Transverse colon (tissue), 4 donors: ENCODE results near the gene DTYMK. TPM values are rescaled to one million over a fixed set of nuclear protein-coding genes. Genes with fewer than 3 reads are reported as not detected.

ENCODE experiments used
- DNase-seq: peaks from one replicate; pipeline ENCODE4 v3.0.0-alpha.2; 2019
- H3K27ac ChIP-seq, 4 donors: fragments of 200-600 bp; sonication (generic); 2 replicates each; pipeline ENCODE4 v1.5.1; 2016 to 2018; ENCODE audit warnings: inconsistent platforms in 4 of 4
- H3K27me3 ChIP-seq: fragments of 200-600 bp; sonication (generic); 2 replicates; pipeline ENCODE4 v1.5.1; 2017; ENCODE audit warnings: inconsistent platforms
- H3K36me3 ChIP-seq, 4 donors: fragments of 200-600 bp; sonication (generic); 2 replicates each; pipeline ENCODE4 v1.5.1; 2017 to 2019; ENCODE audit warnings: inconsistent platforms in 4 of 4
- H3K4me1 ChIP-seq, 4 donors: fragments of 200-600 bp; sonication (generic); 2 replicates each; pipeline ENCODE4 v1.5.1; 2017 to 2020; ENCODE audit warnings: inconsistent platforms in 4 of 4
- H3K4me3 ChIP-seq, 4 donors: fragments of 200-600 bp; sonication (generic); 1 replicate in 1 of 4; 2 replicates in 3 of 4; pipeline versions ENCODE4 v1.5.1 to v1.6.1; 2017 to 2019; ENCODE audit warnings: inconsistent platforms in 4 of 4
- H3K9me3 ChIP-seq, 2 donors: fragments of 200-600 bp; sonication (generic); 2 replicates each; pipeline ENCODE4 v1.5.1; 2017 to 2019; ENCODE audit warnings: inconsistent platforms in 2 of 2
- EP300 ChIP-seq: sonication (generic); formaldehyde crosslinking; IDR thresholded peaks from one replicate; pipeline ENCODE4 v1.6.1; 2017; ENCODE audit warnings: antibody characterized with exemption, low read depth
- POLR2A ChIP-seq: fragments of 450-650 bp; IDR thresholded peaks from one replicate; pipeline ENCODE4 v1.6.1; 2016; ENCODE audit warnings: antibody characterized with exemption, mild to moderate bottlenecking, moderate library complexity
- POLR2AphosphoS5 ChIP-seq, 3 donors: sonication (generic); formaldehyde crosslinking; IDR thresholded peaks; one replicate each; pipeline ENCODE4 v1.6.1; 2016; ENCODE audit warnings: antibody characterized with exemption in 3 of 3
- WGBS, 2 donors: methylation state at CpG; one replicate each; pipeline ENCODE4 v1.1.5; 2018; ENCODE audit warnings: low coverage in 1 of 2; 5-methylcytosine and 5-hydroxymethylcytosine counted together
- in situ Hi-C, 4 donors: fragments of 200-750 bp; cut with MboI; loops; one replicate each; pipeline versions ENCODE4 v1.15.0 to v1.15.1; 2017; ENCODE audit warnings: low sequenced_read_pairs in 3 of 4, low pct_ligation_motif_present in 1 of 4, low pct_unique_long_range_greater_than_20kb in 1 of 4
- intact Hi-C: fragments of 100-400 bp; cut with DNase I; formaldehyde crosslinking; loops from one replicate; pipeline ENCODE4 v1.15.1; 2023; ENCODE audit warnings: low total_unique reads
- total RNA-seq, 4 donors: library from RNA; depleted of rRNA; stranded (reverse); fragments of >200 nt; gene quantifications; one replicate each; pipeline ENCODE4 v1.1.0, GENCODE V29; 2016
- TF ChIP-seq, protein P1 (sequence below), 5 experiments: fragments of 200-600 bp in 3 of 5; fragments of 450-650 bp in 2 of 5; sonication (generic) in 3 of 5; IDR thresholded peaks; 1 replicate in 2 of 5; 2 replicates in 3 of 5; pipeline ENCODE4 v1.5.1; 2016 to 2017; ENCODE audit warnings: antibody characterized with exemption in 5 of 5, inconsistent platforms in 3 of 5, mild to moderate bottlenecking in 2 of 5, moderate library complexity in 1 of 5

DTYMK gene
- total RNA-seq, 4 donors from 2014 or later = 3.4 to 27.9 (median 11.4) TPM

- TF ChIP-seq POLR2A (no peak), EP300 (no peak), POLR2AphosphoS5 (IDR thresholded peaks at IDR 0.05) (no peak)
- TF ChIP-seq, protein P1, sequence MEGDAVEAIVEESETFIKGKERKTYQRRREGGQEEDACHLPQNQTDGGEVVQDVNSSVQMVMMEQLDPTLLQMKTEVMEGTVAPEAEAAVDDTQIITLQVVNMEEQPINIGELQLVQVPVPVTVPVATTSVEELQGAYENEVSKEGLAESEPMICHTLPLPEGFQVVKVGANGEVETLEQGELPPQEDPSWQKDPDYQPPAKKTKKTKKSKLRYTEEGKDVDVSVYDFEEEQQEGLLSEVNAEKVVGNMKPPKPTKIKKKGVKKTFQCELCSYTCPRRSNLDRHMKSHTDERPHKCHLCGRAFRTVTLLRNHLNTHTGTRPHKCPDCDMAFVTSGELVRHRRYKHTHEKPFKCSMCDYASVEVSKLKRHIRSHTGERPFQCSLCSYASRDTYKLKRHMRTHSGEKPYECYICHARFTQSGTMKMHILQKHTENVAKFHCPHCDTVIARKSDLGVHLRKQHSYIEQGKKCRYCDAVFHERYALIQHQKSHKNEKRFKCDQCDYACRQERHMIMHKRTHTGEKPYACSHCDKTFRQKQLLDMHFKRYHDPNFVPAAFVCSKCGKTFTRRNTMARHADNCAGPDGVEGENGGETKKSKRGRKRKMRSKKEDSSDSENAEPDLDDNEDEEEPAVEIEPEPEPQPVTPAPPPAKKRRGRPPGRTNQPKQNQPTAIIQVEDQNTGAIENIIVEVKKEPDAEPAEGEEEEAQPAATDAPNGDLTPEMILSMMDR (IDR thresholded peaks at IDR 0.05) = no peak
- WGBS, 2 donors = 89 to 90% methylated on average over 9 to 14 of the region's 14 CpGs
- peaks cover 3 to 46% (median 16%) of the 10 kb centered on the region in 4 donors for H3K4me1 ChIP-seq
- H3K4me3 ChIP-seq = no peak overlapping the region
- no peaks in the 10 kb centered on the region for H3K9me3 ChIP-seq
- in situ Hi-C loops = no loop called here
- no peak overlapping the region for H3K27ac ChIP-seq
- no peak for DNase-seq
- intact Hi-C loops = no loop called here
- H3K36me3 ChIP-seq = peaks cover 0 to under 1% (median 0%) of the 10 kb centered on the region in 4 donors
- H3K27me3 ChIP-seq = no peaks in the 10 kb centered on the region
Observed at GRCh38 chr2:241645915-241646645, 40.5 kb downstream of the DTYMK start.

GRCh38 chr2:241645056-241645914 lies 41.3 kb downstream of the DTYMK start:
- WGBS, 2 donors = 82 to 83% methylated on average over 1 to 26 of the region's 26 CpGs
- no peak overlapping the region for H3K4me3 ChIP-seq
- intact Hi-C loops (no loop called here), in situ Hi-C loops (no loop called here)
- no peaks in the 10 kb centered on the region for H3K36me3 ChIP-seq
- TF ChIP-seq POLR2AphosphoS5 (IDR thresholded peaks at IDR 0.05) (no peak), EP300 (no peak), POLR2A (no peak)
- TF ChIP-seq, protein P1 (IDR thresholded peaks at IDR 0.05) = no peak
- no peaks in the 10 kb centered on the region for H3K27me3 ChIP-seq
- no peaks in the 10 kb centered on the region for H3K9me3 ChIP-seq
- H3K4me1 ChIP-seq = peaks cover 9 to 52% (median 18%) of the 10 kb centered on the region in 4 donors
- DNase-seq = no peak
- H3K27ac ChIP-seq = no peak overlapping the region

- no peak for TF ChIP-seq POLR2A
- no peak for TF ChIP-seq POLR2AphosphoS5 (IDR thresholded peaks at IDR 0.05)
- TF ChIP-seq, protein P1 (IDR thresholded peaks at IDR 0.05) = no peak
- TF ChIP-seq EP300 = no peak
- Histone ChIP-seq H3K4me3 (no peak overlapping the region), H3K27me3 (no peaks in the 10 kb centered on the region), H3K27ac (no peak overlapping the region), H3K4me1 (peaks cover 23 to 51% (median 28%) of the 10 kb centered on the region in 4 donors), H3K9me3 (no peaks in the 10 kb centered on the region), H3K36me3 (no peaks in the 10 kb centered on the region)
- WGBS, 2 donors = 52% methylated on average over 2 of the region's 2 CpGs; no CpG with 5 or more reads in 1 of the 2 donors
- DNase-seq = no peak
- in situ Hi-C loops (no loop called here), intact Hi-C loops (no loop called here)
Observed at GRCh38 chr2:241641631-241642030, 45.0 kb downstream of the DTYMK start.

- 85 to 89% methylated on average over 8 of the region's 8 CpGs for WGBS, 2 donors
- Histone ChIP-seq H3K27me3 (no peaks in the 10 kb centered on the region), H3K27ac (no peak overlapping the region), H3K9me3 (no peaks in the 10 kb centered on the region), H3K4me3 (no peak overlapping the region), H3K36me3 (no peaks in the 10 kb centered on the region), H3K4me1 (peaks cover 26 to 48% (median 35%) of the 10 kb centered on the region in 4 donors)
- no peak for TF ChIP-seq POLR2A
- TF ChIP-seq EP300 = no peak
- no peak for TF ChIP-seq POLR2AphosphoS5 (IDR thresholded peaks at IDR 0.05)
- TF ChIP-seq, protein P1 (IDR thresholded peaks at IDR 0.05) = no peak
- in situ Hi-C loops = no loop called here
- DNase-seq = no peak
- intact Hi-C loops = no loop called here
Observed at GRCh38 chr2:241640165-241640795, 46.3 kb downstream of the DTYMK start.
